ENCODE measurements around the gene MOV10. TPM values are rescaled to one million over a fixed set of nuclear protein-coding genes. Genes with fewer than 3 reads are reported as not detected.
"Not testable (repeated sequence)": the region's sequence is repeated elsewhere in the genome, so short reads cannot be mapped to it uniquely, and the experiment has no call there.

MOV10 gene
- total RNA-seq, 2 donors from 2014 or later = 28.3 to 31.9 TPM

- ATAC-seq (ENCODE audit: insufficient number of reproducible peaks, low FRiP score, low read depth) (no peak), DNase-seq (ENCODE audit: low spot score) (no peak)
- Histone ChIP-seq H3K4me3 (no peak overlapping the region), H3K36me3 (no peaks in the 10 kb centered on the region), H3K9me3 (no peaks in the 10 kb centered on the region), H3K27ac (no peak overlapping the region), H3K27me3 (replicated peaks; ENCODE audit: insufficient read depth) (no peaks in the 10 kb centered on the region), H3K4me1 (ENCODE audit: control insufficient read depth in 1 of 2, low read depth in 2 of 2) (peaks cover 5 to 8% of the 10 kb centered on the region in 2 donors)
- no peak for TF ChIP-seq CTCF (IDR thresholded peaks at IDR 0.05)
Observed at GRCh38 chr1:112721966-112722524, 47.6 kb downstream of the MOV10 start.

GRCh38 chr1:112722601-112723510 is 48.4 kb downstream of the MOV10 start:
- H3K4me3 ChIP-seq = peak overlapping the region; percentile 37
- no peak for ATAC-seq (ENCODE audit: insufficient number of reproducible peaks, low FRiP score, low read depth)

GRCh38 chr1:112723511-112723839 is 49.0 kb downstream of the MOV10 start:
- H3K4me1 ChIP-seq (ENCODE audit: control insufficient read depth in 1 of 2, low read depth in 2 of 2) = peaks cover 1 to 7% of the 10 kb centered on the region in 2 donors
- DNase-seq (ENCODE audit: low spot score) = no peak
- no peaks in the 10 kb centered on the region for H3K27me3 ChIP-seq (replicated peaks; ENCODE audit: insufficient read depth)
- TF ChIP-seq CTCF (IDR thresholded peaks at IDR 0.05) = no peak
- no peaks in the 10 kb centered on the region for H3K36me3 ChIP-seq
- no peak overlapping the region for H3K4me3 ChIP-seq
- H3K9me3 ChIP-seq = no peaks in the 10 kb centered on the region
- ATAC-seq (ENCODE audit: insufficient number of reproducible peaks, low FRiP score, low read depth) = no peak
- H3K27ac ChIP-seq = no peak overlapping the region

More at GRCh38 chr1:112722601-112723510, 48.4 kb downstream of the MOV10 start:
- no peak for DNase-seq (ENCODE audit: low spot score)
- H3K4me1 ChIP-seq (ENCODE audit: control insufficient read depth in 1 of 2, low read depth in 2 of 2) = peaks cover 5 to 8% of the 10 kb centered on the region in 2 donors
- no peaks in the 10 kb centered on the region for H3K27me3 ChIP-seq (replicated peaks; ENCODE audit: insufficient read depth)
- TF ChIP-seq CTCF (IDR thresholded peaks at IDR 0.05) = no peak
- H3K36me3 ChIP-seq = no peaks in the 10 kb centered on the region
- no peaks in the 10 kb centered on the region for H3K9me3 ChIP-seq
- no peak overlapping the region for H3K27ac ChIP-seq

- not testable (repeated sequence) for H3K9me3 ChIP-seq; DNase-seq (ENCODE audit: low spot score); H3K4me3 ChIP-seq; ATAC-seq (ENCODE audit: insufficient number of reproducible peaks, low FRiP score, low read depth); H3K27me3 ChIP-seq (replicated peaks; ENCODE audit: insufficient read depth); H3K4me1 ChIP-seq (ENCODE audit: control insufficient read depth in 1 of 2, low read depth in 2 of 2); H3K27ac ChIP-seq; H3K36me3 ChIP-seq
Observed at GRCh38 chr1:112724240-112724639, 49.8 kb downstream of the MOV10 start.

GRCh38 chr1:112727716-112728115 is 53.3 kb downstream of the MOV10 start:
- Histone ChIP-seq H3K4me1 (ENCODE audit: control insufficient read depth in 1 of 2, low read depth in 2 of 2) (no peaks in the 10 kb centered on the region), H3K36me3 (no peaks in the 10 kb centered on the region), H3K9me3 (no peaks in the 10 kb centered on the region), H3K27ac (no peak overlapping the region), H3K4me3 (no peak overlapping the region), H3K27me3 (replicated peaks; ENCODE audit: insufficient read depth) (no peaks in the 10 kb centered on the region)
- TF ChIP-seq CTCF (IDR thresholded peaks at IDR 0.05) = no peak
- DNase-seq (ENCODE audit: low spot score) (no peak), ATAC-seq (ENCODE audit: insufficient number of reproducible peaks, low FRiP score, low read depth) (no peak)

- DNase-seq (ENCODE audit: low spot score); H3K27me3 ChIP-seq (replicated peaks; ENCODE audit: insufficient read depth); ATAC-seq (ENCODE audit: insufficient number of reproducible peaks, low FRiP score, low read depth): not testable (repeated sequence)
Observed at GRCh38 chr1:112728306-112728971, 54.0 kb downstream of the MOV10 start.

GRCh38 chr1:112729011-112729410 is 54.6 kb downstream of the MOV10 start:
- not testable (repeated sequence) for H3K4me1 ChIP-seq (ENCODE audit: control insufficient read depth in 1 of 2, low read depth in 2 of 2); ATAC-seq (ENCODE audit: insufficient number of reproducible peaks, low FRiP score, low read depth); H3K9me3 ChIP-seq; H3K27me3 ChIP-seq (replicated peaks; ENCODE audit: insufficient read depth); H3K4me3 ChIP-seq; H3K27ac ChIP-seq; H3K36me3 ChIP-seq; DNase-seq (ENCODE audit: low spot score)

More at GRCh38 chr1:112728306-112728971, 54.0 kb downstream of the MOV10 start:
- not testable (repeated sequence) for H3K27ac ChIP-seq; H3K9me3 ChIP-seq; H3K36me3 ChIP-seq; H3K4me3 ChIP-seq; H3K4me1 ChIP-seq (ENCODE audit: control insufficient read depth in 1 of 2, low read depth in 2 of 2)
